Stimulated activated CD4-positive, alpha-beta T cell treated with anti-CD3 and anti-CD28 coated beads, Interleukin-4, amount 100 ng/mL, for 48 hours (primary cell): ENCODE results near the gene GFI1B.
"Not testable (repeated sequence)": the region's sequence is repeated elsewhere in the genome, so short reads cannot be mapped to it uniquely, and the experiment has no call there.

Experiments used
- DNase-seq, 2 donors: peaks; one replicate each; pipeline ENCODE4 v3.0.0-alpha.2; 2020; ENCODE audit warnings: low read depth in 2 of 2

Gene GFI1B

DNA sequence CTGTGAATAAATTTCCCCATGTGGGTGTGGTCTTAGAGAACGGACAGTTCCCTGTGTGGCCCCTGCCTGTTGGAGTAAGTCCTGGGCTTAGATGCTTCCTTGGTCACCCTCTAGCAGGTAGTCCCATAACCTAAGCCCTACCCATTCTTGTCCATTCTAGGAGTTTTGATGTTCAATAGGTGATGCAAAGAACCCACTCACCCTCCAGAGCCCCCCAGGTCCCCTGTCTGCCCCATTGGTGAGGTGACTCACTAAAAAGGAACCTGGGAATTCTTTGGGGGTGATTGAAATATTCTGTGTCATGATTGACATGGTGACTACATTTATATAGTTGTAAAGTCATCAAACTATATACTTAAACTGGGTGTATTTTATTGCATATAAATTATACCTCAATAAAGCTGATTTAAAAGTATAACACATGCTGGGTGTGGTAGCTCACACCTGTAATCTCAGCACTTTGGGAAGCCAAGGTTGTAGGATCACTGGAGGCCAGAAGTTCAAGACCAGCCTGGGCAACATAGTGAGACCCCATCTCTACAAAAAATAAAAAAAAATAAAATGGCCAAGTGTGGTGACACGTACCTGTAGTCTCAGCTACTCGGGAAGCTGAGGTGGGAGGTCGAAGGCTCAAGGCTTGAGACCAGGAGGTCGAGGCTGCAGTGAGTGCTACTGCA is 31.6 kb downstream of the GFI1B start:
- DNase-seq = no peak

DNA sequence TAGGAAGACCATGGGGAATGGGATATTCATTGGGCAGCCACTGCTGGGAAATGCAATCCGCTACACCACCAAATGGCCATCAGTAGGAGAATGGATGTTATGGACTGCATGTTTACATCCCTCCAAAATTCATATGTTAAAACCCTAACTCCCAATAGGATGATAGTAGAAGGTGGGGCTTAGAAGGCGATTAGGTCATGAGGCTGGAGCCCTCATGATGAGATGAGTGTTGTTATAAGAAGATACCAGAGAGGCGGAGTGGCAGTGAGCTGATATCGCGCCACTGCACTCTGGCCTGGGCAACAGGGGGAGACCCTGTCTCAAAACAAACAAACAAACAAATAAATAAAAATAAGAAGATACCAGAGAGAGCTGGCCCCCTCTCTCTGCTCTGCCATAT is 36.2 kb downstream of the GFI1B start:
- DNase-seq = no peak

DNA sequence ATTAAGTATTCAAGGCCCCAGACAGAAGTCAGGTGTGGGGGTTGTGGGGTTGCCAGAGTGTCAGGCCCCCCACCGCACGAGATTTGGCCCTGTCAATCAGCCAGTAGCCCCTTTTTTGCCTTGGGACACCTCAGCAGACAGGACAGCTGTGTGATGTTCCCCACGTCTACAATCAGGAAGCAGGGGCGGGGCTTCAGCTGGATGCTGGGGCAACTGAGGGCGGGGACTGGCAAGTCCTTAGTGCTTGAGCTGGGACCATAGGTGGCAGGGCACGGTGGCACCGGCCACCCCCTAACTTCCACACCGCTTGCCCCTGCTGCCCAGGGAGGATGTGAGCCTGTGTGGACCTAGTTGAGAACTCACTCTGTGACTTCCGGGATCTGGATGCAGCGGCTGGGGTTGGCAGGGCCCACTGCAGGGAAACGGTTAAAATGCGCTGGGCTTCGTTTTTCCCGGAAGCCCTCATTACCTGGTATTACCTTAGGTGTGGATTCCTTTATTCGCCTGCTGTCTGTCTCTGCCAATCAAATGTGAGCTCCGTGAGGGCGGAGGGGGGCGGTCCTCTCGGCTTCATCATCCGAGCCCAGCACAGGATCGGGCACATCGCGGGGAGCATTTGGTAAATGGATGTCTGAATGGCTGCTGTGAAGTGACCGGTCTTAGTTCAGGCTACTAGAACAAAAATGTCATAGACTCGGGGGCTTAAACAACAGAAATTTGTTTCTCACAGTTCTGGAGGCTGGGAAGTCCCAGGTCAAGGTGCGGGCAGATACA is 44.8 kb downstream of the GFI1B start:
- peak; percentile 50 for DNase-seq

DNA sequence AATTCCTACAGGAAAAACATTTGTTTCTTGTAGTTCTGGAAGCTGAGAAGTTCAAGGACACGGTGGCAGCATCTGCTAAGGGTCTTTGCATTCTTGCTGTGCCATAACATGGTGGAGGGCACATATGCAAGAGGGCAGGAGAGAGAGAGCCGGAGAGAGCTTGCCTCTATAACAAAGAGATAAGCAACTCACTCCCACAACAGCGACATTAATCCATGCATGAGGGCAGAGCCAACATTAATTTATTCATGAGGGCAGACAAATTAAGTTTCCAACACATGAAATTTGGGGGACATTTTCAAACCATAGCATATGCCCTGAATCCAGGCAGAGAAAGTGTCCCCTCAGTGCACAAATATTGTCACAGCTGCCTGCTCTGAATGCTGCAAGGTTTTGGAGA is 47.9 kb downstream of the GFI1B start:
- DNase-seq = no peak

DNA sequence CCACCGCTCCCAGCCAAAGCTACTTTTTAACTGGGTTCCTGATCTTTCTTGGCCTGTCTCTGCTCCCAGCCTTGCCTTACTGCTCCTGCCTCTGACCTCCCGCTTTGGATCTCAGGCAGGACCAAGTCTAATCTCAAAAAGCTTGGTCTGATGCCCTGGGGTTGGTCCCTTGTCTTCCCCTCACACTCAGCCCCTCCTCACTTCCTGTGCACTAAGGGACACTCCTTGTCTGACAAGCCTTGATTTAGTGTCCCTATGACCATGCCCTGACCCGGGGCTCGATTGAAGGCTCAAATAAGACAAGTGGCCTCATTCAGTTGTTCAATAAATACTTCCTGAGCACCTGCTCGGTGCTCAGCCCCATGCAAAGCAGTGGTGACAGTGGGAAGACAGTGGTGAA is 48.6 kb downstream of the GFI1B start:
- DNase-seq = no peak

DNA sequence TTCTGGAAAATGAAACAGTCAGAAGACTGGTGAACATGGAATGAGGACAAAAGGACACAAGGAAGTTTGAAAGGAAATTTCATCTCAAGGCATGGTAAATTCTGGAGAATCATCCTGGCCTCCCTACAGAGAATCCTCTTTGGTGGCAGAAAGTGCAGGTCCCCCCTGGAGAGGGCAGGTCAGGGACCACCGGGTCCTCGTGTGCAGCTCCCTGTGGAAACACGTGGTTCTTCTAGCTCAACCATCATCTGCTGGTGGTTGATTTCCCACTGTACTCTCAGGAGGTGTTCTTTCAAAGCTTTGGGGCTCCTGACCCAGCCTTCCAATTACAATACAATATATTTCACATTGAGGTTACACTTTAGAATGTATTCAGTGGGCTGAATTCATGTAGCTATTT is 49.7 kb downstream of the GFI1B start:
- DNase-seq = no peak

DNA sequence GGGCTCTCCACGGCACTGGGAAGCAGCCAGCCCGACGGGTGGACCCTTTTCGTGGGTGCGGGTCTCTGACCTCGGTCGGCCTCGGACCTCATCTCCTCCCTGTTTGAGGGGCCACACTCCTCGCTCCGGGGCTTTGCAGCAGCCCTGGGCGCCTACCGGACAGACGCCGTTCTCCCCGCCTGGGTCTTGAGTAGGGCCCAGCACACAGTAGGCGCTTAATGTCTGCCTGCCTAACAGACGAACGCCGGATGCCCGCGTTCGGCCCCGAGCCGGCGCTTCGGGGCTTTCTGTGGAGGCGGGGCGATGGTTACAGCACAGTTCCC is 51.5 kb downstream of the GFI1B start:
- DNase-seq = no peak

DNA sequence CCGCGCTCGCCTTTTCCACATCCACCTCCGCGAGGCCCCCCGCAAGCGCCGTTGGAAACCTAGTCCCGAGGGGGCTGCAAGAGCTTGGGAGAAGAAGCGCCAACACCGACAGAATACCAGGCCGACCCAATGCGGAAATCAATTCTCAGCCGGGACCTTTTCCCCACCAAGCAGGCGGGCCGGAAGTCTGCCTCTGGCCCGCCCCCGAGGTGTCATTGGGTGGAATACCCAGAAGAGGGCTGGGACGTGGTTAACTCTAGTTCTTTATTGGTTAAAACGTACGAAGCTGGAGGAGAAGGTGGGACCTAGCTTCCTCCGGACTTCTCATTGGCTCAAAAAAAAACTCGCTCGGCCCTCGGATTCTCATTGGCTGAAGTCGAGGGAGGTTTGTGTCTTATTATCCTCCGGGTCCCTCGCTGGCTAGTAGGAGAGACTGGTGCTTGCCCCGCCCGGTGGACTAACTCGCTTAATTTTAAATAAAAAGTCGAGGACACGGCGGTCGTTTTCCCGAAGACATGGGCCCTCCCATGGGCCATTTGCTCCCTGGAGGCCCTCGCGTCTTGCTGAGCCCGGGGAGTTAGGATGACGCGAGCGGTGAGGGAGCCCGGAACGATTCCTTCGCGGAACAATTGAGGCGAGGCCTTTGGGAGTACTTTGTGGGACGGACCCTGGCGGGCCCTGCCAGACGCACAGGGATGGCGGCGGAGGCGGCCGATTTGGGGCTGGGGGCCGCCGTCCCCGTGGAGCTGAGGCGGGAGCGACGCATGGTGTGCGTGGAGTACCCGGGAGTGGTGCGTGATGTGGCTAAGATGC is 52.0 kb downstream of the GFI1B start, which contains the start of gene GTF3C5:
Gene GTF3C5, plus strand, starts transcription at position 681 of the 813 bp plus-strand sequence. Its CDS starts 15 bp downstream, at position 696.
- peak; percentile 78 to 87 for DNase-seq

DNA sequence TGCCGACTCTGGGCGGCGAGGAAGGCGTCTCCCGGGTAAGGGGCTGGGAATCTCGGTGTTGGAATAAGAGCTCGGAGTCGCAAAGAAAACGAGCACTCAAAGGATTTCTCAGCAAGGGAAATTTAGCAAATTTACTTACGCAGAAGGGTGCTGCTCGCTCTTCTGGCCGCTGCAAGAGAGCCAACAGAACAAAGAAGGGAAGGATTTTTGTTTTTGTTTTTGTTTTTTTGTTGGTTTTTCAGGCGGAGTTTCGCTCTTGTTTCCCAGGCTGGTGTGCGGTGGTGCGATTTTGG is 52.6 kb downstream of the GFI1B start:
- DNase-seq = no peak

DNA sequence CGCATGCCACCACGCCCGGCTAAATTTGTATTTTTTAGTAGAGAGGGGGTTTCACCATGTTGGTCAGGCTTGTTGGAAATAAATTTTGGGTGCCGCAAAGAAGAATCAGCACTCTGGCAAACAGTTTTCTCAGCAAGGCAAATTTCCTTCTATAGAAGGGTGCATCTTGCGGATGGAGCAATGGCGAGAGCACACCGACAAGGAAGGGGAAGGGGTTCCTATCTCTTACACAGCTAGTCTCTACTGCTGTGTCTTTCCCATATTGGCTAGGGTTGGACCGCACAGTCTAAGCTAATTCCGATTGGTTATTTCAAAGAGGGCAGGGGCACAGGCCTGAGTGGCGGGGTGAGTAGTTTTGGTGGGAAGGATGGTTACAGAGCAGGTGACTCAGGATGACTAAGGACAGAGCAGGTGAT is 53.0 kb downstream of the GFI1B start:
- DNase-seq = peak in 1 of 2 donors; percentile 11

DNA sequence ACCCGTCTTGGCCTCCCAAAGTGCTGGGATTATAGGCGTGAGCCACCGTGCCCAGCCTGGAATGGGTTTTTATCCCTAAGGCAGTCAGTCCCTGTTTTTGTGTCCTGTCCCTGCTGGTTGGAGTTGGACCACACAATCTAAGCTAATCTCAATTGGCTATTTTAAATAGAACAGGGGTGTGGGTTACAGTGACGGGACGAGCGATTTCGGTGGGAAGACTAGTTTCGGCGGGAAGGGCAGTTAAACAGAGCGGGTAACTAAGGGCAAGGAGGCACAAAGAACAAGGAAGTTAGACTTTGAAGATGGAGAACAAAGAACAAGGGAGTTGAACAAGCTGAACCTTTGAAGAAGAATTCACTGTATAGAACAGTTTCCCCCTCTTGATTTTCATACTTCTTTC is 53.7 kb downstream of the GFI1B start:
- no peak for DNase-seq

DNA sequence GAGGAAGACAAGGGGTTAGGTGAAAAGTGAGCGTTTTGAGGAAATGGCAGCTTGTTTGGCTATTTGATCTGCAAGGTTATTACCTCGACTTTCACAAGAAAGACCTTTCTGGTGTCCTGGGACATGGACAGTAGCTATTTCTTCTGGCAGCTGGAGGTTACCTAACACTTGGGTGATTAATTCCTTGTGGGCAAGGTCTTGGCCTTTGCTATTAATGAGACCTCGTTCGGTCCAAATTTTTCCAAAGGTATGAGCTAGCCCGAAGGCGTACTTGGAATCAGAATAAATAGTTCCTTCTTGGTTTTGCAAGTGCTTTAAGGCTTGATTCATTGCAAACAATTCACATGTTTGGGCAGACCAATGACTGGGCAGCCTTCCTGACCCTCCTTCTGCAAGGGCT is 57.2 kb downstream of the GFI1B start:
- DNase-seq = no peak

DNA sequence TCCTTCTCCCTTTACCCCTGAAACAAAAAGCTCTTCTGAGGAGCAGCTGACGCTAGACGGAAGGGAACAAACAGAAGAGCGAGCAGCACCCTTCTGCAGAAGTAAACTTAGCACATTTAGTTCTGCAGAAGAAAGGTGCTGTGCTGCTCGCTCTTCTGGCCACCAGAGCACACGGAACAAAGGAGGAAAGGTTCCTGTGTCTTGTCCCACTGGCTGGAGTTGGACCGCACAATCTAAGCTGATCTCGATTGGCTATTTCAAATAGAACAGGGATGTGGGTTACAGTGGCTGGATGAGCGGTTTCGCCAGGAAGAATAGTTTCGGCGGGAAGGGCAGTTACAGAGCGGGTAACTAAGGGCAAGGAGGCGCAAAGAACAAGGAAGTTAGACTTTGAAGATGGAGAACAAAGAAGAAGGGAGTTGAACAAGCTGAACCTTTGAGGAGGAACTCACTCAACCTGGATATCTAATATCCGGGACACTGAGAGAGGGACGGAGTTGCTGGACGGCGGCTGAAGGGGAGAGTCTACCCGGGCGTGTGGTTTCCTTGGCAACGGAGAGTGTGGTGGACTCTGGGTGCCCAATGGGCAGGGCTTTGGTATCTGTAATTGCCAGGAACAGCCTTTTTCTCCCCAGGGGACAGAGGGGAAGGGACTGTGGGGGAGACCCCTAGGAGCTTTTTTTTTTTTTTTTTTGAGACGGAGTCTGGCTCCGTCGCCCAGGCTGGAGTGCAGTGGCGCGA is 59.5 kb downstream of the GFI1B start:
- no peak for DNase-seq

DNA sequence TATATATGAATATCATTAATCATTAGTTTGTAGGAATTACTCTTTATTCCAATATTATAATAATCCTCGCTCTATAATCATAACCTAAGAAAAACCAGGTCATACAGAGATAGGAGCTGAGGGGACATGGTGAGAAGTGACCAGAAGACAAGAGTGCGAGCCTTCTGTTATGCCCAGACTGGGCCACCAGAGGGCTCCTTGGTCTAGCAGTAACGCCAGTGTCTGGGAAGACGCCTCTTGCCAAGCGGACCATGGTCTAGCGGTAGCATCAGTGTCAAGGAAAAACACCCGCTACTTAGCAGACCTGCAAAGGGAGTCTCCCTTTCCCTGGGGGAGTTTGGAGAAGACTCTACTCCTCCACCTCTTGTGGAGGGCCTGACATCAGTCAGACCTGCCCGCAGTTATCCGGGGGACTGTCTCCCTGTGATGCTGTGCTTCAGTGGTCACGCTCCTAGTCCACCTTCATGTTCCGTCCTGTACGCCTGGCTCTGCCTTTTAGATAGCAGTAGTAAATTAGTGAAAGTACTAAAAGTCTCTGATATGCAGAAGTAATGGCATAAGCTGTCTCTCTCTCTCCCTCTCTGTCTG is 62.5 kb downstream of the GFI1B start:
- not testable (repeated sequence) for DNase-seq
